MCF 10A (cell line): ENCODE data around the gene SLC9A6. TPM values are rescaled to one million over a fixed set of nuclear protein-coding genes. Genes with fewer than 3 reads are reported as not detected.

Experiments
- BruUV-seq: library from RNA; stranded (reverse); fragments of 400-500 nt; replicated peaks from 2 replicates; lab custom pipeline; 2021; lab: Mats Ljungman, UMichigan
- CTCF ChIA-PET: fragments of 300-600 bp; sonication (Branson Sonifier 250); formaldehyde crosslinking; extraction: SDS; loops from one replicate; lab custom pipeline; 2021; ENCODE audit warnings: antibody characterized with exemption, inconsistent platforms; lab: Yijun Ruan, JAX
- POLR2A ChIA-PET: fragments of 300-600, 350-650 bp; sonication (Branson Sonifier 250); formaldehyde crosslinking; extraction: SDS; loops from one replicate; lab custom pipeline; 2020; ENCODE audit warnings: antibody characterized with exemption, inconsistent platforms; lab: Yijun Ruan, JAX
- DNase-seq: peaks from one replicate; pipeline ENCODE4 v3.0.0-alpha.2; 2018; ENCODE audit not compliant: unreplicated experiment
- H3K27ac Mint-ChIP-seq: one replicate; pipeline ENCODE4 v1.8.0; 2022; ENCODE audit warnings: mild to moderate bottlenecking, low read depth, mixed read lengths; ENCODE audit not compliant: unreplicated experiment
- H3K27me3 Mint-ChIP-seq: one replicate; pipeline ENCODE4 v1.8.0; 2022; ENCODE audit warnings: mixed read lengths; ENCODE audit not compliant: insufficient read depth, unreplicated experiment
- H3K36me3 Mint-ChIP-seq: one replicate; pipeline ENCODE4 v1.8.0; 2022; ENCODE audit warnings: mild to moderate bottlenecking, moderate library complexity, mixed read lengths; ENCODE audit not compliant: insufficient read depth, unreplicated experiment
- H3K4me1 Mint-ChIP-seq: one replicate; pipeline ENCODE4 v1.8.0; 2022; ENCODE audit warnings: mixed read lengths; ENCODE audit not compliant: insufficient read depth, unreplicated experiment
- H3K4me3 Mint-ChIP-seq: one replicate; pipeline ENCODE4 v1.8.0; 2022; ENCODE audit warnings: mild to moderate bottlenecking, moderate library complexity, mixed read lengths; ENCODE audit not compliant: unreplicated experiment
- H3K9me3 Mint-ChIP-seq: one replicate; pipeline ENCODE4 v1.8.0; 2022; ENCODE audit warnings: mixed read lengths; ENCODE audit not compliant: unreplicated experiment
- intact Hi-C: fragments of 100-400 bp; cut with micrococcal nuclease; formaldehyde crosslinking; loops from 2 replicates; pipeline ENCODE4 v1.14.1; 2022
- total RNA-seq: library from RNA; stranded (reverse); gene quantifications from 2 replicates; pipeline ENCODE4 v1.2.3, GENCODE V29; 2022
- TF ChIP-seq, protein P1 (sequence below): fragments of 200-600 bp; IDR thresholded peaks from one replicate; pipeline ENCODE4 v1.8.0; 2022; ENCODE audit warnings: antibody characterized with exemption, mild to moderate bottlenecking; ENCODE audit not compliant: unreplicated experiment

Gene SLC9A6
- total RNA-seq, 1 experiment from 2014 or later = 8.1 TPM

GRCh38 chrX:135984256-135984655, 979 bp upstream of the SLC9A6 start:
- intact Hi-C loops = no loop called here
- Mint-ChIP-seq H3K27ac (peak overlapping the region; percentile 17), H3K36me3 (no peaks in the 10 kb centered on the region), H3K9me3 (no peaks in the 10 kb centered on the region), H3K27me3 (peaks cover 33% of the 10 kb centered on the region), H3K4me1 (peaks cover 6% of the 10 kb centered on the region), H3K4me3 (peak overlapping the region; percentile 83)
- TF ChIP-seq, protein P1, sequence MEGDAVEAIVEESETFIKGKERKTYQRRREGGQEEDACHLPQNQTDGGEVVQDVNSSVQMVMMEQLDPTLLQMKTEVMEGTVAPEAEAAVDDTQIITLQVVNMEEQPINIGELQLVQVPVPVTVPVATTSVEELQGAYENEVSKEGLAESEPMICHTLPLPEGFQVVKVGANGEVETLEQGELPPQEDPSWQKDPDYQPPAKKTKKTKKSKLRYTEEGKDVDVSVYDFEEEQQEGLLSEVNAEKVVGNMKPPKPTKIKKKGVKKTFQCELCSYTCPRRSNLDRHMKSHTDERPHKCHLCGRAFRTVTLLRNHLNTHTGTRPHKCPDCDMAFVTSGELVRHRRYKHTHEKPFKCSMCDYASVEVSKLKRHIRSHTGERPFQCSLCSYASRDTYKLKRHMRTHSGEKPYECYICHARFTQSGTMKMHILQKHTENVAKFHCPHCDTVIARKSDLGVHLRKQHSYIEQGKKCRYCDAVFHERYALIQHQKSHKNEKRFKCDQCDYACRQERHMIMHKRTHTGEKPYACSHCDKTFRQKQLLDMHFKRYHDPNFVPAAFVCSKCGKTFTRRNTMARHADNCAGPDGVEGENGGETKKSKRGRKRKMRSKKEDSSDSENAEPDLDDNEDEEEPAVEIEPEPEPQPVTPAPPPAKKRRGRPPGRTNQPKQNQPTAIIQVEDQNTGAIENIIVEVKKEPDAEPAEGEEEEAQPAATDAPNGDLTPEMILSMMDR = no peak
- CTCF ChIA-PET = interaction anchor here (0.7 to 0.8 kb wide), 2 partner anchors 44 to 214 kb away, joined by 3 read pairs; no protein-coding TSS in a partner anchor
- no TSS peak for BruUV-seq
- POLR2A ChIA-PET = interaction anchor here (3.5 kb wide), 1 partner anchor 10 kb away, joined by 35 read pairs; the partner anchor contains the start of gene MMGT1
- DNase-seq = no peak

- H3K4me3 Mint-ChIP-seq = peak overlapping the region; percentile 83
- BruUV-seq = no TSS peak
- ChIA-PET POLR2A (interaction anchor here (3.5 kb wide), 1 partner anchor 10 kb away, joined by 35 read pairs; the partner anchor contains the start of gene MMGT1), CTCF (interaction anchor here (0.8 kb wide), 1 partner anchor 43 kb away, joined by 3 read pairs; no protein-coding TSS in a partner anchor)
- DNase-seq = no peak
- peaks cover 6% of the 10 kb centered on the region for H3K4me1 Mint-ChIP-seq
- no peaks in the 10 kb centered on the region for H3K9me3 Mint-ChIP-seq
- intact Hi-C loops = no loop called here
- H3K36me3 Mint-ChIP-seq = no peaks in the 10 kb centered on the region
- TF ChIP-seq, protein P1 = no peak
- H3K27ac Mint-ChIP-seq = peak overlapping the region; percentile 17
- H3K27me3 Mint-ChIP-seq = peaks cover 28% of the 10 kb centered on the region
Observed at GRCh38 chrX:135984791-135985156, 461 bp upstream of the SLC9A6 start.

DNA sequence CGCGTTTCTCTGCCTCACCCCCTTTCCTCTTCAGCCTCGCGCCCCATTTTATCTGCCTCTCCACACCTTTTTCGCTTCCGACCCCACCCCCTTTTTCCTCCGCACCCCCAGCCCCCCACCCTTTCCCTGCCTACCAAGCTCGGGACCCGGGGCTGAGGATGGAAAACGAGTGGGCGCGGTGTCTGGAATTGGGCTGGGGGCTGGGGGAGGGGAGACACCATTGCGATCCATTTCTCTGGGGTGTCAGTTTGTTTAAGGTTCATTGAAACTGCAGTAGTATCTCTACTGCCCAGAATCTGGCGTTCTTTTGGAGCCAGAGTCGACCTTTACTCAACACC, 707 bp downstream of the SLC9A6 start:
- BruUV-seq = no TSS peak
- Mint-ChIP-seq H3K9me3 (no peaks in the 10 kb centered on the region), H3K4me1 (peaks cover 6% of the 10 kb centered on the region), H3K4me3 (peak overlapping the region; percentile 83), H3K27me3 (peaks cover 28% of the 10 kb centered on the region), H3K27ac (no peak overlapping the region), H3K36me3 (no peaks in the 10 kb centered on the region)
- DNase-seq = no peak
- ChIA-PET POLR2A (interaction anchor here (3.5 kb wide), 1 partner anchor 12 kb away, joined by 35 read pairs; the partner anchor contains the start of gene MMGT1), CTCF (interaction anchor here (0.6 to 0.7 kb wide), 2 partner anchors 352 to 1719 kb away, joined by 3 read pairs; no protein-coding TSS in a partner anchor)
- intact Hi-C loops = no loop called here
- TF ChIP-seq, protein P1 = no peak

- TF ChIP-seq, protein P1 = no peak
- intact Hi-C loops = no loop called here
- Mint-ChIP-seq H3K36me3 (no peaks in the 10 kb centered on the region), H3K9me3 (no peaks in the 10 kb centered on the region), H3K27ac (no peak overlapping the region), H3K4me3 (no peak overlapping the region), H3K27me3 (peaks cover 35% of the 10 kb centered on the region), H3K4me1 (peaks cover 6% of the 10 kb centered on the region)
- no TSS peak for BruUV-seq
- no peak for DNase-seq
- POLR2A ChIA-PET = interaction anchor here (1.6 kb wide), 1 partner anchor 15 kb away, joined by 6 read pairs; the partner anchor contains the start of gene MMGT1
- CTCF ChIA-PET = interaction anchor here (0.6 to 1.0 kb wide), 2 partner anchors 40 to 222 kb away, joined by 3 to 6 read pairs; no protein-coding TSS in a partner anchor
Observed at GRCh38 chrX:135988245-135988644, 3.0 kb downstream of the SLC9A6 start.
